HG02610 (cell line): ENCODE measurements around the gene USP44.
A peak's percentile ranks its signal among the peaks of the same experiment; 100 is the strongest.
"Not testable (repeated sequence)": the region's sequence is repeated elsewhere in the genome, so short reads cannot be mapped to it uniquely, and the experiment has no call there.

Source experiments
- ATAC-seq: cut with Tn5 transposase; IDR thresholded peaks from one replicate; pipeline ENCODE4 v1.9.1; 2021; ENCODE audit warnings: mild to moderate bottlenecking, moderate library complexity; ENCODE audit not compliant: unreplicated experiment

The USP44 gene

DNA sequence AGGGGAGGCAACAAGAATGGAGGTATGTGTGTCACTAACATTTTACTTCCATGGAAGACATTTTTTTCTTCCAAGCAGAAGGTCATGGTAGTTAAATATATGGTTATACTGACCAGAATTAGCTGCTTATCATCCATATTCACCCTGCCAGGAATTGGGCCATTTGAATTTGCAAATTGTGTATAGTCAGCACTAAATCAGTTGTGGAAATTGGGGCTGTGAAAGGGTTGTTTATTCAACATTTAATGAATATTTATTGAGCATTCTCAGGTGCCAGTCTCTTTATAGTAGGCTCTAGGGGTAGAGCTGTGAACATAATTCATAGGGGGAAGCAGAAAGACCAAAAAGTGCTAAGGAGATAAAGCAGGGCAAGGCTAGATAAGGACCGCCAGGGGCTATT is 39.3 kb downstream of the USP44 start:
- ATAC-seq, result no peak

DNA sequence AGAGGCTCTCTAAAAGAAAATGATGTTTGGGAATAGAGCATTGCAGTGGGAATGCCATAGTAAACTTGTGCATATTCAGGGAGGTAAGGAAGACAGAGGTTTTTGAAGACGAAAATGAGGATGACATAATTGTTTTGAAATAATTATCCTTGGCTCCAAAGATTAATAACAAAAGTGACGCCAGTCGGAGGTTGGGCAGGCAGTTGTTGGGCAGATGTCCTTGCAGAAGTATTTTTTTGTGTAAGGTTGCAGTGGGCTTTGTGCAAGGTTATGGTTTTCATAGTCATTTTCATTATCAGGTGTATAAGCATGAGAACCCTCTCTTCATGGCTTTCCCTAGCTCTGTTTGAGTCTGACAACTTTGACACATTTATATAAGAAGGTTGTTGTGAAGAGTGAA is 42.0 kb downstream of the USP44 start:
- ATAC-seq, result no peak

DNA sequence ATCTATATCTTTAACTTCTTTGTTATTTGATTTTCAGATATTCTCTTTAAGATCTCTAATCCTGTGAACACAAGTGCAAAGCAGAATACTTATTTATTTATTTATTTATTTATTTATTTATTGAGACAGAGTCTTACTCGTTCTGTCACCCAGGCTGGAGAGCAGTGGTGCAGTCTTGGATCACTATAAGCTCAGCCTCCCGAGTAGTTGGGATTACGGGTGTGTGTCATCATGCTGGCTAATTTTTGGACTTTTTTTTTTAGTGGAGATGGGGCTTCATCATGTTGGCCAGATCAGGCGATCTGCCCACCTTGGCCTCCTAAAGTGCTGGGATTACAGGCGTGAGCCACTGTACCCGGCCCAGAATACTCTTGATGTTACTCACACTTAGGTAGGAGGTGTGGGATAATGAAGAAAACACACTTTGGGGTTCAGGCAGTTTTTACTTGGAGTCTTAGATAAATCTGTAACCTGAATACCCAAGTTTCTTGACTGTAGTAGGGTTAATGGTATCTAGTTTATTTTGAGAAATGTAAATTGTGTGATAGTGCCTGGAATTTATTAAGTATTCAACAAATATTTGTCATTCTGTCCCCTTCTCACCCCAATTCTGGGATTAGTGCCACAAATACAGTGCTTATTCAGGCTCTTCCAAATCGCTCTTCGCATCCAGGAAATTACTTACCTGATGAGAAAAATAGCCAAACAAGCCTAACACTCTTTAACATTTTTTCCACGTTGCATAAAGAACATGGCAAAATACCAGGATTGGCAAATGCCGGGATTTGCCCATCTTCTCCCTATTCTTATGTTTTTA is 44.4 kb downstream of the USP44 start:
- ATAC-seq, result no peak

DNA sequence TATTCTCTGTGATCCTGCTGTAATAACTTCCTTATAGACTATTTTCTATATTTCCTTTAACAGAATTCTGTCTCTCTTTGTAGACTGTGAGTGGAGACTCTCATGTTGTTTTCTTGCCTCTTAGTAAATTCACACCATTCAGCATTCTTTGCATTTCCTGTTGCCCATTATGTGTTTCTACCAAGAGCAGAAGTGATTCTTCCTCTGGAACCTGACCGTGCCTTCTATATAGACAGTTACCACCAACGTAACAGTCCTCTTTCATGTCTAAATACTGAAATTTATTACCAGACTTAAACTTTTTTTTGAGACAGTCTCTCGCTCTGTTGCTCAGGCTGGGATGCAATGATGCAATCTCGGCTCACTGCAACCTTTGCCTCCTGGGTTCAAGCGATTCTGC is 46.2 kb downstream of the USP44 start:
- ATAC-seq, result no peak

DNA sequence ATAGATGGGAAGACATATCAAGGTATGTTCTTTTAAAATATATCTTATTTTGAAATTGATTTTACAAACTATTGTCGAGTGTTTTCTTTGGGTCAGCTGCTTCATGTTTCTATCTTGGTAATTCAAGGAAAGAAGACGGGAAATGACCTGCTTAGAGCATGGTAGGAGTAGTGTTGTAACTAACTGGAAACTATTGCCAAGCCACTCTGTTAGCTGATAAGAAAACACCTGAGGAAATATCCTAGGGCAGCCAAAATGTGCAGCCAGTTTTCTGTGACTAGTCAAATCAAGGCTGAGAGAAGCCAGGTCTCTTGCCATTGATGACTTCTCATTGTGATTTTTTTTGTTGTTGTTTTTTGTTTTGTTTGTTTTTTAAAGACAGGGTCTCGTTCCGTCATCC is 47.1 kb downstream of the USP44 start:
- no peak for ATAC-seq

DNA sequence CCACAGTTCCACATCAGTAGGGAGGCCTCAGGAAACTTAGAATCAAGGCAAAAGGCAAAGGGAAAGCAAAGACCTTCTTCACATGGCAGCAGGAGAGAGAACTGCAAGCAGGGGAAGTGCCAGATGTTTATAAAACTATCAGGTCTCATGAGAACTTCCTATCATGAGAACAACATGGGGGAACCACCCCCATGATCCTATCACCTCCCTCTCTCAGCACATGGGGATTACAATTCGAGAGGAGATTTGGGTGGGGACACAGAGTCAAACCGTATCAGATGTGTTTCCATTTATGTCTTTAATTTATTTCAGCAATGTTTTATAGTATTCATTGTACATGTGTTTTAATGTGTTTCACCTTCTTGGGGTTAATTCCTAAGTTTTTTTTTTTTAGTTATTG is 51.5 kb downstream of the USP44 start:
- no peak for ATAC-seq

DNA sequence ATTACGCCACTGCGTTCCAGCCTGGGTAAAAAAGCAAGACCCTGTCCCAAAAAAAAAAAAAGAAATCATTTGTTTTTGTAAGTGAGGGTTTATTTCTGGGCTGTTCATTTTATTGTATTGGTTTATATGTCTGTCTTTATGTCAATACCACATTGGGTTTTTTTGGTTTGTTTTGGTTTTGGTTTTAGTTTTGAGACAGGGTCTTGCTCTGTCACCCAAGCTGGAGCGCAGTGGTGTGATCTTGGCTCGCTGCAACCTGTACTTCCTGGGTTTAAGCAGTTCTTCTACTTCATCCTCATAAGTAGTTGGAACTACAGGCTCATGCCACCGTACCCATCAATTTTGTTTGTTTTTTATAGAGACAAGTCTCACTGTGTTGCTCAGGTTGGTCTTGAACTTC is 52.3 kb downstream of the USP44 start:
- no peak for ATAC-seq

DNA sequence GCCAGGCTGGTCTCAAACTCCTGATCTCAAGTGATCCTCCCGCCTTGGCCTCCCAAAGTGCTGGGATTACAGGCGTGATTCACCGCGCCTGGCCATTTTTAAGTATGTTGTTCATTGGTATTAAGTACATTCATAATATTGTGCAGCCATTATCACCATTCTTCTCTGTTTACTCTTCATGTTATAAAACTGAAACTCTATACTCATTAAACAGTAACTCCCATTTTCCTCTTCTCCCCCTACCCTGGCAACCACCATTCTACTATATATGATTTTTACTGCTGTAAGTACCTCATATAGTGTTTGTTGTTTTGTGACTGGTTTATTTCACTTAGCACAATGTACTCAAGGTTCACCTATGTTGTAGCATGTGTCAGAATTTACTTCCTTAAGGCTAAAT is 54.2 kb downstream of the USP44 start:
- ATAC-seq, result no peak

DNA sequence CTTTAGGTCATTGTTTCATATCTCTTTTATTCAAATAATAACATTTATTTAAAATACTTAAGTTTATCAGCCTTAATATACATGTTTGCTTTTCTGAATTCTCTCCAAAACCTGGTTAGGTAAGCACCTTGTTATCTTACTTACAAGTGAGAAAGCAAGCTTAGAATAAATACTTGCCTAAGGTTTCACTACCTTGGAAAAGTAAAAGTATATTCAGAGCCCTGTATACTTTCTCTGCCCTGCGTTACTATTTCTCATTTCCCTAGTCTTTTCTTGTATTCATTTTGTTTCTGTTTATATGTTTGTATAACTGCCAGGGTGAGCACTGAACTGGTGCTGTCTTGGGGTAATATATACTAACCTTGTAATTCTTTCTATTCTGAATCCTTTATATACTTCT is 55.8 kb downstream of the USP44 start:
- no peak for ATAC-seq

DNA sequence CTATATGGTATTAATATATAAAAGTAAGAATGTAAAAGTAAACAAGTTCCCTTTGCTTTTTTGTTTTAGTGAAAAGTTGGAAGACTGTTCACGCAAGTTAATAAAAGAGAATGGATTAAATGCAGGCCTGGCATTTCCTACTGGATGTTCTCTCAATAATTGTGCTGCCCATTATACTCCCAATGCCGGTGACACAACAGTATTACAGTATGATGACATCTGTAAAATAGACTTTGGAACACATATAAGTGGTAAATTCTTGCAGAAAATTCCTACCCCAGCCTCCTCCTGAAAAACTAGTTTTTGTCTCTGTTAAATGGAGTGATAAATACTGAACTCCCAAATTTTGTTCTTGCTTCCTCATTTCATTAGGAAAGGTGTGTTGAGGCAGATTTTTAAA is 56.4 kb downstream of the USP44 start:
- no peak for ATAC-seq

DNA sequence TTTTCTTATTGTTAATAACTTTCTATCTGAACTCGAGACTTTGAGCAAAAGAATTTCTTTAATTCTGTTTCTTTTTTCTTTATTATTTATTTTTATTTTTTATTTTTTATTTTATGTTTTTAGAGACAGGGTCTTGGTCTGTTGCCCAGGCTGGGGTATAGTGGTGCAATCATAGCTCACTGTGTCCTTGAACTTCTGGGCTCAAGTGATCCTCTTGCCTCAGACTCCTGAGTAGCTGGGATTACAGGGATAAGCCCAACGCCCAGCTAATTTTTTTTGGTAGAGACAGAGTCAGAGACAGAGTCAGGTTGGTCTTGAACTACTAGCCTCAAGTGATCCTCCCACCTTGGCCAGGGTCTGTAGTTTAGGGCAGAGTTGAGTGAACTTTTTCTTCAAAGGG is 58.8 kb downstream of the USP44 start:
- ATAC-seq, result no peak

DNA sequence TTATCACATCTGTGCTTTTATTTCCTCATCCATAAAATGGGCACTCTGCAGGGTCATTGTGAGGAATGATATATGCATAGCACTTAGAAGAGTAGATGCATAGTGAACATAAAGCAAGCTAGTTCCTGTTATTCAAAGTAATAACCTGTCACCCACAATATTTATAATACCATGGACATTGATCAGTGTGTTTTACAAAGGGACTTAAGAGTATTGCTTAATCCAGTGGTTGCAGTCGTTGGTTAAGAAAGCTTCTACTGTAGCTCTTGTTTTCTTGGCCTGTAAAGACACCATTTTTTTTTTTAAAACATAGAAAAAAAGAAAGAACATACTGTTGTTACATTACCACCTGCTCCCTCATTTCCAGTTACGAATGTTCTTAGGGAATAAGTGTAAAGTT is 64.3 kb downstream of the USP44 start:
- ATAC-seq, result no peak

DNA sequence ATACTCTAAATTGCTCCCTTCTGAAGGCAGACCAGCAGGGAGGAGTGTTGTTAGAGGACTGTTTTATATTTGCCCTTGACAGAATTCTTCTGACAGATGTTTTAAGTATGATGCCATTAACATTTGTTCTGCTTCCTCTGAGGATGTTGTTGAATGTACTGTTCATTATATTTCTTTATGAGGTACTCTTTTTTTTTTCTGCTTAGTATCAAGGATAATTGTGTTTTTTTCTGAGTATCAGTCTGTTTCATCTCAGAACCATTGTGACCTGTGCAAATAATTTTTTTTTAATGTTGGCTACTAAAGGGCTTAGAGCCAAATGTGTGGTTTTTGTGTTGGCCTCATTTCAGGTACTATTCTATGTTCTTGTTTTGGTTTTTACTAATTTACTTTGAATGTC is 66.8 kb downstream of the USP44 start:
- no peak for ATAC-seq

DNA sequence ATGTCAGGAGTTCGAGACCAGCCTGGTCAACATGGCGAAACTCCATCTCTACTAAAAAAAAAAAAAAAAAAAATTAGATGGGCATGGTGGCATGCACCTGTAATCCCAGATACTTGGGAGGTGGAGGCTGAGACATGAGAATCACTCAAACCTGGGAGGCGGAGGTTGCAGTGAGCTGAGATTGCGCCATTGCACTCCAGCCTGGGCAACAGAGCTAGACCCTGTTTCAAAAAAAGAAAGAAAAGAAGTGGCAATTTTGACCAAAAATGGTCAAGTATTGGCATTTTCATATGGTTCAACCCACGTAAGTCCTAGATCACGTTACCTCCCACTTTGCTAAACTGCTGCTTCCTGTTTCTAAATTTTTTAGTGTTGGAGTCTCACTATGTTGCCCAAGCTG is 68.7 kb downstream of the USP44 start:
- ATAC-seq, result not testable (repeated sequence)

DNA sequence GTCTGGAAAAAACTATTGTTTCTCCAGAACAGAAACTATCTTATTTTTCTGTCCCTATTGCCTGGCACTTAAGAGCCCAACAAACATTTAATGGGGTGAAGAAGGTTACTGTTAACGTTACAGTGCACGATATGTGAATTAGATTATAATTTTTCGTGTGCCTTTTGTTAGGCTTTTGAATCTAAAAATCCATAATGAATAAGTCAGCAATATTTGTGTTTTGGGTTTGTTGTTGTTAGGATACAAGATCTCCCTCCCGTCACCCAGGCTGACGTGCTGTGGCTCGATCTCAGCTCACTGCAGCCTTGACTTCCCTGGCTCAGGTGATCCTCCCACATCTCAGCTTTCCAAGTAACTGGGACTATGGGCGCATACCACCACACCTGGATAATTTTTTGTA is 69.4 kb downstream of the USP44 start:
- no peak for ATAC-seq

DNA sequence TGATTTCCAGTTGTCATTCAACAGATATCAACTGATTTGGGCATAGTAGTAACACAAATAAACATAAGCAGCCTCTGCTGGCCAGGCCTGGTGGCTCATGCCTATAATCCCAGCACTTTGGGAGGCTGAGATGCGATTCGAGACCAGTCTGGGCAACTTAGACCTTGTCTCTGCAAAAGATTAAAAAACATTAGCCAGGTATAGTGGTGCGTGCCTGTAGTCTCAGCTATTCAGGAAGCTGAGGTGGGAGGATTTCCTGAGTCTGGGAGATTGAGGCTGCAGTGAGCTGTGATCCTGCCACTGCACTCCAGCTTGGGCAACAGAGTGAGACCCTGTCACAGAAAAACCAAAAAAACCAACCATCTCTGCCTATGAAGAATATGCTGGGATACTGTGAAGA is 70.2 kb downstream of the USP44 start:
- ATAC-seq, result no peak

DNA sequence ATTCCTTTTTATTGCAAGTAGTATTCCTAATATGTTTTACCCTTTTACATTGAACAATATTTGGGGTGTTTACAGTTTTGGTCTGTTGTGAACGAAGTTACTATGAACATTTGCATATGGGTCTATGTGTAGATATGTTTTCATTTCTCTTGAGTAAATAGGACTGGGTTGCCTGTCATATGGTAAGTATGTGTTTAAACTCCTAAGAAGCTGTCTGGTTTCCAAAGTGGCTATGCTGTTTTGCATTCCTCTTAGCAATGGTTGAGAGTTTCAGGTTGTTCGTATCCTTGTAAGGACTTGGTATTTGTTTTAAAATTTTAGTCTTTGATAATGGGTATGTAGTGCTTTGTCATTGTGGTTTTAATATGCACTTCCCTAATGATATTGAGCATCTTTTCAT is 71.0 kb downstream of the USP44 start:
- no peak for ATAC-seq

DNA sequence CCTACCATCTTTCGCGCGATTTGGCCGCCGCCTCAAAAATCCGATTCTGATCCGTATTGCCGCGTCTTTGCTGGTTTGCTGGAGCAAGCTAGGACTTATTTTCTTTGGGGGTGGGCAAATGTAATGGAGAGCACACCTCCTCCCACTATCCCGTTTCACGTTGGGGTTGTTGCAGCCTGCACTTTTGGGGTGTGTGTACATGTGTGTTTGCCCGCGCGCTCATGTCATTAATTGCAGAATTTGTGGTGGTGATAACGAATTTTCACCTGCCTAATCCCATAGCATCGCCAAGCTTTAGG is 76.7 kb downstream of the USP44 start:
- ATAC-seq, result no peak

DNA sequence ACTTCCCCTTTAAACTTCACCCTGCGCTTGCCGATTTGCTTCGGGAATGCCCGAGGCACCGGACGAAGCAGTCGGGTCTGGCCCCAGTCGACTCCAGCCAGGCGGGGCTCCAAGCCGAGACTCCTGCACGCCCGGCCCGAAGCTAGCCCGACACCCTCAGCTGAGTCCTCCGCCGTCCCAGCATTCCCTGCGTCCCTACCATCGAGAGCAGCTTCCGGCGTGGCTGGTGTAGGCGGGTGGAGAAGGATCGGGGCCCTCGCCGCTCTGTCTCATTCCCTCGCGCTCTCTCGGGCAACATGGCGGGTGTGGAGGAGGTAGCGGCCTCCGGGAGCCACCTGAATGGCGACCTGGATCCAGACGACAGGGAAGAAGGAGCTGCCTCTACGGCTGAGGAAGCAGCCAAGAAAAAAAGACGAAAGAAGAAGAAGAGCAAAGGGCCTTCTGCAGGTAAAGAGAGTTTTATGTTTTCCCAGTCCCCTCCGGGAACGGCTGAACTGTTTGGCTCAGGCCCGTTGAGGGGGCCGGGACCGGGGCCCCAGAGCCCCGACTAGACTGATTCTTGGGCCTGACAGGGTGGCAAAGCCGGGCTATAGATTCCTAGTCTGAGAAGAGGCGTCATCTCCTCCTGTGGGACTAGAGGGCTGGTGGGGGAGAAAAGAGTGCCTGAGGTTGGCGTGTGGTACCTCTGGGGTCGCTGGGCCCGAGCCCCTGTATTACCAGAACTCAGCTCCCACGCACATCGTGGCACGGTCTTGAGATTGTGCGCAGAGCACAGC is 77.2 kb downstream of the USP44 start, which contains the start of gene METAP2:
TSS of gene METAP2 (plus strand) at position 269 of the 776 bp plus-strand sequence. CDS start at position 297, 28 bp downstream.
- peak; percentile 98 for ATAC-seq

DNA sequence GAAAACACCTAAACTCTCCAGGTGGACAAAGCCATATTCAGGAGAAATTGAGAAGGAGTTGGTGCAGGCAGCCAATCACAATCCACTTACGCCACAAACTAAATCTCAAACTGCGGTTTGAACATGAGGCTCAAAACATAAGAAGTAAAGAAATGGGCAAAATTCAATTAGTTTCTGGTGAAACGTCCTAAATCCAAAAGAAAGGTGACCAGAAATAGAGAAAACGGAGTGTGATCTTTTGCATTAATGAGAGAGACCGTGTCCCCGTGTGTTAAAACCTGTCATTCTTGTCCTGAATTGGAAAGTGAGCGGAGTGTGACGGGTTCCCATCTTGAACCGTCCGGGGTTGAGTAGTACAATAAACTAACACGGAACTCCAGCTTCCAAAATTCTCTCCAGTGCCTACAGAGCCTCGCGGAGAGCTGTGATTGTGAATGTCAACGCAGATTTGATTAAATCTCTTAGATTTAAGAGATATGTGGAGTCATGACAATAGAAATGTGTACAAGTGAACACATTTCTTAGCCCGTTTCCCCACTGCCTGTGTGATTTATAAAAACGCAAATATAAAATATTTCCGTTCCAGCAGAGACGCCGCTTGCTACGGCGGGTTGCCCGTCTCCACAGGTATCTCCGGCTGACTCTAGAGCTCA is 77.9 kb downstream of the USP44 start:
- peak; percentile 40 for ATAC-seq

DNA sequence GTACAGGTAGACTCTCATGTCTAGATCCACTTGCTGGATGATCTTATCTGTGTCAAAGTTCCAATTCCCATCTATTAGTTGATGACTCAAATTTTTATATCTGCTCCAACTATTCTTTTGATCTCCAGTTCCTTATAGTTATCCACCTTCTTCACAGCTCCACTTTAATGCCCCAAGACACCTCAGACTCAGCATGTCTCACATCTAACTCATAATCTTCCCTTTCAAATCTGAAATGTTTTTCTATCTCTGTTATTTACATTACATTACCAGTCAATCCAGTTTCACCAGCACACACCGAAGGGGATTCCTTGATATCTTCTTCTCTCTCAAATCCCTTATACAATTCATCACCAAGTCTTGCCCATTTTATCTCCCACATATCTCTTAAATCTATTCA is 81.0 kb downstream of the USP44 start:
- no peak for ATAC-seq
